Type B pancreatic cell (in vitro differentiated cells): ENCODE results near the gene QKI. TPM values are rescaled to one million over a fixed set of nuclear protein-coding genes. Genes with fewer than 3 reads are reported as not detected.

Experiments used
- DNase-seq: peaks from one replicate; pipeline ENCODE4 v3.0.0; 2021; ENCODE audit warnings: mixed read lengths; ENCODE audit not compliant: unreplicated experiment; ENCODE audit errors: extremely low spot score
- H3K27ac Mint-ChIP-seq: 2 replicates; pipeline ENCODE4 v1.8.0; 2021; ENCODE audit warnings: mild to moderate bottlenecking, mixed read lengths
- H3K27me3 Mint-ChIP-seq: 2 replicates; pipeline ENCODE4 v1.8.0; 2021; ENCODE audit warnings: mixed read lengths
- H3K36me3 Mint-ChIP-seq: 2 replicates; pipeline ENCODE4 v1.8.0; 2021; ENCODE audit warnings: mixed read lengths
- H3K4me1 Mint-ChIP-seq: one replicate; pipeline ENCODE4 v1.8.0; 2021; ENCODE audit warnings: mixed read lengths; ENCODE audit not compliant: unreplicated experiment
- H3K4me3 Mint-ChIP-seq: 2 replicates; pipeline ENCODE4 v1.8.0; 2021; ENCODE audit warnings: mild to moderate bottlenecking, mixed read lengths
- H3K9me3 Mint-ChIP-seq: 2 replicates; pipeline ENCODE4 v1.8.0; 2021; ENCODE audit warnings: mixed read lengths
- CTCF ChIP-seq: fragments of 200-600 bp; sonication (generic); conservative IDR thresholded peaks from 2 replicates; pipeline ENCODE4 v1.5.0; 2021; ENCODE audit warnings: antibody characterized with exemption, mild to moderate bottlenecking
- total RNA-seq: library from RNA; stranded (reverse); gene quantifications from 2 replicates; pipeline ENCODE4 v1.2.1, GENCODE V29; 2021; ENCODE audit warnings: low replicate concordance

Gene QKI
- total RNA-seq, 1 donor from 2014 or later, result 150 TPM

GRCh38 chr6:163525926-163526325, 111.4 kb downstream of the QKI start:
- Mint-ChIP-seq H3K27me3 (no peaks in the 10 kb centered on the region), H3K4me1 (peaks cover 35% of the 10 kb centered on the region), H3K27ac (no peak overlapping the region), H3K36me3 (peaks cover 2% of the 10 kb centered on the region), H3K9me3 (no peaks in the 10 kb centered on the region), H3K4me3 (no peak overlapping the region)
- DNase-seq, result no peak
- TF ChIP-seq CTCF, result no peak

GRCh38 chr6:163526346-163526745, 111.8 kb downstream of the QKI start:
- H3K4me1 Mint-ChIP-seq, result peaks cover 37% of the 10 kb centered on the region
- H3K4me3 Mint-ChIP-seq, result no peak overlapping the region
- no peaks in the 10 kb centered on the region for H3K36me3 Mint-ChIP-seq
- H3K27me3 Mint-ChIP-seq, result no peaks in the 10 kb centered on the region
- no peaks in the 10 kb centered on the region for H3K9me3 Mint-ChIP-seq
- H3K27ac Mint-ChIP-seq, result no peak overlapping the region
- no peak for DNase-seq
- no peak for TF ChIP-seq CTCF

- TF ChIP-seq CTCF, result no peak
- Mint-ChIP-seq H3K27me3 (no peaks in the 10 kb centered on the region), H3K36me3 (no peaks in the 10 kb centered on the region), H3K27ac (no peak overlapping the region), H3K4me1 (peaks cover 37% of the 10 kb centered on the region), H3K9me3 (no peaks in the 10 kb centered on the region), H3K4me3 (no peak overlapping the region)
- DNase-seq, result no peak
Observed at GRCh38 chr6:163527291-163527690, 112.8 kb downstream of the QKI start.

- DNase-seq, result no peak
- Mint-ChIP-seq H3K4me1 (peaks cover 45% of the 10 kb centered on the region), H3K4me3 (no peak overlapping the region), H3K27me3 (no peaks in the 10 kb centered on the region), H3K36me3 (peaks cover 2% of the 10 kb centered on the region), H3K9me3 (no peaks in the 10 kb centered on the region), H3K27ac (no peak overlapping the region)
- TF ChIP-seq CTCF, result no peak
Observed at GRCh38 chr6:163529605-163530004, 115.1 kb downstream of the QKI start.

- no peak for DNase-seq
- no peaks in the 10 kb centered on the region for H3K9me3 Mint-ChIP-seq
Observed at GRCh38 chr6:163530406-163530805, 115.9 kb downstream of the QKI start.

More at GRCh38 chr6:163530406-163530805, 115.9 kb downstream of the QKI start:
- Mint-ChIP-seq H3K36me3 (peaks cover 6% of the 10 kb centered on the region), H3K4me1 (peaks cover 47% of the 10 kb centered on the region), H3K27ac (no peak overlapping the region), H3K27me3 (no peaks in the 10 kb centered on the region), H3K4me3 (no peak overlapping the region)
- no peak for TF ChIP-seq CTCF
